ENCODE data around the gene TMPRSS11F. TPM values are rescaled to one million over a fixed set of nuclear protein-coding genes. Genes with fewer than 3 reads are reported as not detected.

The TMPRSS11F gene
- total RNA-seq, 4 donors from 2014 or later: not detected

DNA sequence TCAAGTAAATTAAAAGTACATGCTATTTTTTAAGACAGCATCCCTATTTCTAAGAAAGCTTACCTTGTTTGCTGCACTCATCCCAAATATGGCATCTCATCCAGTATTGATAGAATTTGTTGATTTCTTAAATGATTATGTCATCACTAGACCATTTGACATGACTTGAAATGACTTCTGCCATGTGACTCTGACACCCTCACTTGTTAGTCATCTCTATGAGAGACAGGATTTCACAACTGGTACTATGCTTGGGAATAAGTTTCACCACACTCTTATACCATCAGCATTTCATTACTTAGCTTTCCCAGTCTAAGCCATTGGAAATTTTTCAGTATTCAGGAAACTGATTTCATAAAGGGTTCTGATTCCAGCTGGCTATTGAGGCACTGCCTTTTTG is 55.3 kb downstream of the TMPRSS11F start:
- H3K36me3 ChIP-seq: no peaks in the 10 kb centered on the region
- DNase-seq: no peak
- H3K27me3 ChIP-seq: no peaks in the 10 kb centered on the region
- H3K4me1 ChIP-seq: no peaks in the 10 kb centered on the region
- H3K4me3 ChIP-seq: no peak overlapping the region
- no peak for TF ChIP-seq POLR2A (IDR thresholded peaks at IDR 0.05)
- TF ChIP-seq, protein P1, sequence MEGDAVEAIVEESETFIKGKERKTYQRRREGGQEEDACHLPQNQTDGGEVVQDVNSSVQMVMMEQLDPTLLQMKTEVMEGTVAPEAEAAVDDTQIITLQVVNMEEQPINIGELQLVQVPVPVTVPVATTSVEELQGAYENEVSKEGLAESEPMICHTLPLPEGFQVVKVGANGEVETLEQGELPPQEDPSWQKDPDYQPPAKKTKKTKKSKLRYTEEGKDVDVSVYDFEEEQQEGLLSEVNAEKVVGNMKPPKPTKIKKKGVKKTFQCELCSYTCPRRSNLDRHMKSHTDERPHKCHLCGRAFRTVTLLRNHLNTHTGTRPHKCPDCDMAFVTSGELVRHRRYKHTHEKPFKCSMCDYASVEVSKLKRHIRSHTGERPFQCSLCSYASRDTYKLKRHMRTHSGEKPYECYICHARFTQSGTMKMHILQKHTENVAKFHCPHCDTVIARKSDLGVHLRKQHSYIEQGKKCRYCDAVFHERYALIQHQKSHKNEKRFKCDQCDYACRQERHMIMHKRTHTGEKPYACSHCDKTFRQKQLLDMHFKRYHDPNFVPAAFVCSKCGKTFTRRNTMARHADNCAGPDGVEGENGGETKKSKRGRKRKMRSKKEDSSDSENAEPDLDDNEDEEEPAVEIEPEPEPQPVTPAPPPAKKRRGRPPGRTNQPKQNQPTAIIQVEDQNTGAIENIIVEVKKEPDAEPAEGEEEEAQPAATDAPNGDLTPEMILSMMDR (IDR thresholded peaks at IDR 0.05): no peak
- intact Hi-C loops (cut with DNase I; ENCODE audit: low total_unique reads): no loop called here
- no peak overlapping the region for H3K27ac ChIP-seq
- no peaks in the 10 kb centered on the region for H3K9me3 ChIP-seq

DNA sequence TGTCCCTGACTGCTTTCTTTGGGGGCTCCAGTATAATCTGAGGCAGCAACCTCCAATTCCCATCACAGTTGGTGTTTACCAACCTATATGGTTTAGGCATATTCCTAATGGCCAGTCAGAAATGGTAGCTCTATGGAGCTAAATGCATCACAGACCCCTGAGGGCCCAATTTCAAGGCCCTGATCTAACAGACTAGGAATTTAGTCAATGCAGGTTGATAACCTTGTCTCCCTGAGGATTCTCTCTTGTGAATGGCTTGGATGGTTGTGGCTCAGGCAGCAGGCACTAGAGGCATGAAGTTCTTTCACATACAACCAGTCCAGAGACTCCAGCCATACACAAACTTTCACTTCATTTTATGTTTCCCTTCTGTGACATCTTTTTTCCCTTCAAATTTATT is 59.4 kb downstream of the TMPRSS11F start:
- no peak overlapping the region for H3K27ac ChIP-seq
- DNase-seq: no peak
- intact Hi-C loops (cut with DNase I; ENCODE audit: low total_unique reads): no loop called here
- TF ChIP-seq, protein P1 (IDR thresholded peaks at IDR 0.05): no peak
- TF ChIP-seq POLR2A (IDR thresholded peaks at IDR 0.05): no peak
- H3K9me3 ChIP-seq: no peaks in the 10 kb centered on the region
- H3K4me1 ChIP-seq: no peaks in the 10 kb centered on the region
- H3K27me3 ChIP-seq: no peaks in the 10 kb centered on the region
- no peaks in the 10 kb centered on the region for H3K36me3 ChIP-seq
- H3K4me3 ChIP-seq: no peak overlapping the region

DNA sequence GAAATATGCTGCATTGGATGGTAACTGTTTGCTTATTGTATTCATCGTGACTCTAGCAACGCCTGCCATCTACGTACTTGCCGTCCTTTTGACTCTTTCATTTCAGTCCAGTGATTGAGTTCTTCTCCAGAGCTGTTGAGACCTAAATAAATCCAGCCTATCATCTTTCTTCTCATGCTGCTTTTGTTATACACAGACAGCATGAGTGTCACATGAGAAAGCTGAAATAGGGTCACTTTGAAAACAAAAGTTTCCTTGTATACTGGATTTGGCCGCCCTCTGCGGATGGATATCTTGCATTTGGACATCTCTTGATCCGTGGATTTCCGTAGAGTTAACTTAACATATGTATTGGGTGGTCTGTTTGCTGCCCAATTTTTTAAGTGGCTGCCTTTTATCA is 67.2 kb downstream of the TMPRSS11F start:
- H3K27ac ChIP-seq: no peak overlapping the region
- no peaks in the 10 kb centered on the region for H3K4me1 ChIP-seq
- DNase-seq: no peak
- no peak for TF ChIP-seq POLR2A (IDR thresholded peaks at IDR 0.05)
- TF ChIP-seq, protein P1 (IDR thresholded peaks at IDR 0.05): no peak
- H3K27me3 ChIP-seq: no peaks in the 10 kb centered on the region
- H3K36me3 ChIP-seq: no peaks in the 10 kb centered on the region
- intact Hi-C loops (cut with DNase I; ENCODE audit: low total_unique reads): no loop called here
- no peaks in the 10 kb centered on the region for H3K9me3 ChIP-seq
- H3K4me3 ChIP-seq: no peak overlapping the region

DNA sequence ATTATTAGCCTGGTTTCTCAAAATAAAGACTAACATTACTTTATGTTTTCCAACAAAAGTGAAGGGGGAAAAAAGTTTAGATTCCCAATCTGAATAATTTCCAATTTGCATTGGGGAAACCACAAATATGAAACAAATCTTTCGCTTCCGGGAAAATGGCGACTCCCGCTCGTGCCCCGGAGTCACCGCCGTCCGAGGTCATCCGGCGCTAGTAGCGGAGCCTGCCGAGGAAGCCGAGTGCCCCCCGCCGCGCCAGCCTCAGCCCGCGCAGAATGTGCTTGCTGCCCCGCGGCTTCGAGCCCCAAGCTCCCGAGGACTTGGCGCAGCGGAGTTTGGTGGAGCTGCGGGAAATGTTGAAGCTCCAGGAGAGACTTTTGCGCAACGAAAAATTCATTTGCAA is 91.4 kb downstream of the TMPRSS11F start:
- H3K36me3 ChIP-seq: no peaks in the 10 kb centered on the region
- intact Hi-C loops (cut with DNase I; ENCODE audit: low total_unique reads): no loop called here
- no peaks in the 10 kb centered on the region for H3K4me1 ChIP-seq
- no peaks in the 10 kb centered on the region for H3K9me3 ChIP-seq
- no peak overlapping the region for H3K27ac ChIP-seq
- no peak for DNase-seq
- no peak overlapping the region for H3K4me3 ChIP-seq
- TF ChIP-seq, protein P1 (IDR thresholded peaks at IDR 0.05): no peak
- TF ChIP-seq POLR2A (IDR thresholded peaks at IDR 0.05): no peak
- H3K27me3 ChIP-seq: no peaks in the 10 kb centered on the region

DNA sequence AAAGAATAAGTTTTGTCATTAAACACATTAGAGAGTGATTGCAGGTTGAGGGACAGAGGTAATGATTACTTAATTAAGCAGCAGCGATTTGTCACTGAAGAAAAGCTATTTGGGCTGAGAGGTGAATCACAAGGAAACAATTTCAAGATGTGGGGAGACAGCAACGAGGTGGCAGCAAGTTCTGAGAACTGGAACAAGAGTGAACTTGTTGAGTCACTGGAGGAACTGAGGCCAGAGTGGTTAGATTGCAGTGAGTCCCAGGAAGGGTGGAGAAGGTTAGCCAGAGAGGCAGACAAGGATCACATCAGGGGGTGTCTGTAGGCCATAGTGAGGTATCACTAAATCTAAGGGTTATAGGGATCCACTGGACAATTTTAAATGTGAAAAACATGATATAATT is 108.5 kb downstream of the TMPRSS11F start:
- Histone ChIP-seq H3K4me3 (no peak overlapping the region), H3K27ac (no peak overlapping the region), H3K4me1 (no peaks in the 10 kb centered on the region), H3K9me3 (no peaks in the 10 kb centered on the region), H3K36me3 (no peaks in the 10 kb centered on the region), H3K27me3 (no peaks in the 10 kb centered on the region)
- intact Hi-C loops (cut with DNase I; ENCODE audit: low total_unique reads): no loop called here
- no peak for DNase-seq
- no peak for TF ChIP-seq POLR2A (IDR thresholded peaks at IDR 0.05)
- TF ChIP-seq, protein P1 (IDR thresholded peaks at IDR 0.05): no peak
